HCT116 (cell line): ENCODE results near the gene CDC42BPA. TPM values are rescaled to one million over a fixed set of nuclear protein-coding genes. Genes with fewer than 3 reads are reported as not detected.

Experiments
- ATAC-seq: fragments of 200-7000 bp; cut with Tn5 transposase; 2 replicates; pipeline ENCODE4 v1.9.1; 2020; ENCODE audit warnings: mild to moderate bottlenecking, moderate library complexity
- BruUV-seq: library from RNA; stranded (reverse); fragments of 400-500 nt; replicated peaks from 2 replicates; lab custom pipeline; 2021; lab: Mats Ljungman, UMichigan
- CTCF ChIA-PET: fragments of 300-600 bp; sonication (Branson Sonifier 250); formaldehyde crosslinking; loops from one replicate; lab custom pipeline; 2021; ENCODE audit warnings: antibody characterized with exemption; lab: Charles Lee
- POLR2A ChIA-PET: fragments of 300-600, 350-600 bp; sonication (Branson Sonifier 250); formaldehyde crosslinking; loops from one replicate; lab custom pipeline; 2021; ENCODE audit warnings: antibody characterized with exemption; lab: Charles Lee
- RAD21 ChIA-PET, 2 experiments: fragments of 300-600 bp; sonication (Branson Sonifier 250); formaldehyde crosslinking; loops; one replicate each; lab custom pipeline; 2023; ENCODE audit warnings: low total read pairs in 2 of 2; ENCODE audit not compliant: uncharacterized antibody in 2 of 2, unreplicated experiment in 2 of 2, low non-redundant PET in 1 of 2; lab: Charles Lee
- DNase-seq: peaks from one replicate; pipeline ENCODE4 v3.0.0-alpha.2; 2010; ENCODE audit warnings: low read depth, low spot score
- H2AFZ ChIP-seq: fragments of 200-600 bp; shearing (Covaris generic), sonication (generic); 2 replicates; pipeline ENCODE4 v1.6.1; 2017; ENCODE audit warnings: low read depth, mixed run types, mixed read lengths, antibody characterized with exemption, low read length; ENCODE audit not compliant: poor library complexity, severe bottlenecking
- H3K27ac ChIP-seq: 2 replicates; pipeline ENCODE4 v1.5.1; 2012; ENCODE audit warnings: low read depth, low read length
- H3K27me3 ChIP-seq: fragments of 200-600 bp; sonication (generic); 2 replicates; pipeline ENCODE4 v1.6.1; 2016; ENCODE audit warnings: mixed run types, low read length, mixed read lengths; ENCODE audit not compliant: insufficient read depth
- H3K36me3 ChIP-seq, 2 experiments: fragments of 200-500 bp in 1 of 2; fragments of 200-600 bp in 1 of 2; sonication (Bioruptor generic) in 1 of 2; sonication (generic) in 1 of 2; 2 replicates each; pipeline versions ENCODE4 v1.5.1 to v1.6.1; 2014 to 2016; ENCODE audit warnings: low read length in 2 of 2, inconsistent platforms in 1 of 2, mixed read lengths in 1 of 2, mixed run types in 1 of 2; ENCODE audit not compliant: insufficient read depth in 2 of 2, control insufficient read depth in 1 of 2
- H3K4me1 ChIP-seq, 2 experiments: fragments of 200-600 bp in 1 of 2; sonication (generic) in 1 of 2; 2 replicates each; pipeline versions ENCODE4 v1.5.1 to v1.6.1; 2012 to 2017; ENCODE audit warnings: low read length in 2 of 2, inconsistent platforms in 1 of 2, mild to moderate bottlenecking in 1 of 2, mixed read lengths in 1 of 2, mixed run types in 1 of 2, moderate library complexity in 1 of 2; ENCODE audit not compliant: insufficient read depth in 2 of 2, control insufficient read depth in 1 of 2
- H3K4me2 ChIP-seq: fragments of 200-600 bp; sonication (generic); 2 replicates; pipeline ENCODE4 v1.6.1; 2017; ENCODE audit warnings: mixed run types, low read length, mixed read lengths
- H3K4me3 ChIP-seq, 2 experiments: fragments of 200-600 bp in 1 of 2; sonication (generic) in 1 of 2; replicated peaks in 1 of 2; 2 replicates each; pipeline ENCODE4 v1.5.1; 2011 to 2016; ENCODE audit warnings: low read length in 2 of 2, control low read depth in 1 of 2, low read depth in 1 of 2, mild to moderate bottlenecking in 1 of 2, mixed read lengths in 1 of 2, mixed run types in 1 of 2
- H3K79me2 ChIP-seq: fragments of 200-600 bp; sonication (generic); 2 replicates; pipeline ENCODE4 v1.6.1; 2017; ENCODE audit warnings: mild to moderate bottlenecking, mixed run types, low read length, moderate library complexity, mixed read lengths; ENCODE audit not compliant: insufficient read depth
- H3K9ac ChIP-seq: fragments of 200-600 bp; sonication (generic); 2 replicates; pipeline ENCODE4 v1.6.1; 2016; ENCODE audit warnings: low read length, mixed read lengths
- H3K9me2 ChIP-seq: fragments of 200-600 bp; sonication (generic), shearing (Covaris generic); 2 replicates; pipeline ENCODE4 v1.6.1; 2017; ENCODE audit warnings: mixed run types, mild to moderate bottlenecking, moderate library complexity; ENCODE audit not compliant: insufficient read depth
- H3K9me3 ChIP-seq, 2 experiments: fragments of 200-500 bp in 1 of 2; fragments of 200-600 bp in 1 of 2; sonication (Bioruptor generic) in 1 of 2; sonication (generic) in 1 of 2; 2 replicates each; pipeline ENCODE4 v1.6.1; 2014 to 2017; ENCODE audit warnings: low read length in 2 of 2, mixed read lengths in 2 of 2, inconsistent platforms in 1 of 2, low read depth in 1 of 2, mild to moderate bottlenecking in 1 of 2, mixed run types in 1 of 2, moderate library complexity in 1 of 2; ENCODE audit not compliant: control insufficient read depth in 1 of 2, insufficient read depth in 1 of 2
- H4K20me1 ChIP-seq: fragments of 200-600 bp; sonication (generic), shearing (Covaris generic); 2 replicates; pipeline ENCODE4 v1.6.1; 2017; ENCODE audit warnings: mixed run types, mild to moderate bottlenecking, moderate library complexity; ENCODE audit not compliant: insufficient read depth
- ATF3 ChIP-seq: IDR thresholded peaks from 2 replicates; pipeline ENCODE4 v1.6.1; 2012
- CBX3 ChIP-seq: IDR thresholded peaks from 2 replicates; pipeline ENCODE4 v1.6.1; 2012; ENCODE audit warnings: low read depth
- CEBPB ChIP-seq: IDR thresholded peaks from 2 replicates; pipeline ENCODE4 v1.6.1; 2012; ENCODE audit warnings: low read depth
- CTCF ChIP-seq, 3 experiments: fragments of 200-600 bp in 1 of 3; sonication (generic) in 1 of 3; IDR thresholded peaks in 2 of 3; conservative IDR thresholded peaks in 1 of 3; 2 replicates each; pipeline ENCODE4 v1.5.1; 2012 to 2017; ENCODE audit warnings: low read depth in 2 of 3, low read length in 2 of 3, antibody characterized with exemption in 1 of 3, borderline replicate concordance in 1 of 3, control low read depth in 1 of 3, mild to moderate bottlenecking in 1 of 3, mixed read lengths in 1 of 3, mixed run types in 1 of 3, moderate library complexity in 1 of 3; ENCODE audit not compliant: insufficient read depth in 1 of 3
- EGR1 ChIP-seq: IDR thresholded peaks from 2 replicates; pipeline ENCODE4 v1.6.1; 2012; ENCODE audit warnings: low read depth
- ELF1 ChIP-seq: IDR thresholded peaks from 2 replicates; pipeline ENCODE4 v1.6.1; 2012; ENCODE audit warnings: low read depth, borderline replicate concordance
- MAX ChIP-seq: IDR thresholded peaks from 2 replicates; pipeline ENCODE4 v1.6.1; 2012
- RAD21 ChIP-seq: IDR thresholded peaks from 2 replicates; pipeline ENCODE4 v1.6.1; 2012; ENCODE audit warnings: low read depth, mild to moderate bottlenecking
- SIN3A ChIP-seq: IDR thresholded peaks from 2 replicates; pipeline ENCODE4 v1.6.1; 2012; ENCODE audit warnings: low read depth
- SP1 ChIP-seq: IDR thresholded peaks from 2 replicates; pipeline ENCODE4 v1.6.1; 2012; ENCODE audit warnings: low read depth
- SRF ChIP-seq: IDR thresholded peaks from 2 replicates; pipeline ENCODE4 v1.6.1; 2012; ENCODE audit warnings: low read depth
- ZBTB33 ChIP-seq: IDR thresholded peaks from 2 replicates; pipeline ENCODE4 v1.6.1; 2011; ENCODE audit warnings: mild to moderate bottlenecking, low read length, moderate library complexity; ENCODE audit not compliant: insufficient replicate concordance; ENCODE audit errors: extremely low read depth
- ZFX ChIP-seq: fragments of 450-650 bp; IDR thresholded peaks from 2 replicates; pipeline ENCODE4 v1.6.1; 2017
- ZNF274 ChIP-seq: fragments of 200-500 bp; sonication (Bioruptor generic); IDR thresholded peaks from 2 replicates; pipeline ENCODE4 v1.6.1; 2014; ENCODE audit warnings: mild to moderate bottlenecking, low read depth, low read length, inconsistent platforms
- intact Hi-C: fragments of 100-400 bp; cut with micrococcal nuclease; formaldehyde crosslinking; loops from 2 replicates; pipeline ENCODE4 v1.10.0; 2022
- total RNA-seq: library from RNA; stranded (reverse); gene quantifications from one replicate; pipeline ENCODE4 v1.2.1, GENCODE V29; 2021; ENCODE audit not compliant: unreplicated experiment

CDC42BPA gene
- total RNA-seq, 1 experiment from 2014 or later = 44.0 TPM

GRCh38 chr1:227240983-227241382 lies 77.3 kb downstream of the CDC42BPA start:
- intact Hi-C loops = no loop called here
- Histone ChIP-seq H3K79me2 (peaks cover 93% of the 10 kb centered on the region), H2AFZ (no peak overlapping the region), H3K4me3 (no peak overlapping the region), H3K9me2 (no peaks in the 10 kb centered on the region), H3K27me3 (no peaks in the 10 kb centered on the region), H3K9me3 (no peaks in the 10 kb centered on the region), H3K36me3 (no peaks in the 10 kb centered on the region), H3K4me1 (peaks cover 23 to 39% of the 10 kb centered on the region in 2 experiments), H3K9ac (no peak overlapping the region), H3K27ac (no peak overlapping the region), H3K4me2 (no peak overlapping the region), H4K20me1 (no peaks in the 10 kb centered on the region)
- no TSS peak for BruUV-seq
- ChIA-PET RAD21 (no interaction called here), CTCF (no interaction called here), POLR2A (no interaction called here)
- no peak for TF ChIP-seq ZNF274
- DNase-seq (no peak), ATAC-seq (no peak)

GRCh38 chr1:227234998-227235405 lies 83.3 kb downstream of the CDC42BPA start:
- Histone ChIP-seq H3K4me2 (no peak overlapping the region), H2AFZ (no peak overlapping the region), H4K20me1 (no peaks in the 10 kb centered on the region), H3K79me2 (peaks cover 73% of the 10 kb centered on the region), H3K9me3 (no peaks in the 10 kb centered on the region), H3K4me3 (no peak overlapping the region), H3K27ac (no peak overlapping the region), H3K27me3 (no peaks in the 10 kb centered on the region), H3K9ac (no peak overlapping the region), H3K4me1 (peaks cover 0 to 17% of the 10 kb centered on the region in 2 experiments; a peak in 1 of 4 replicates), H3K9me2 (no peaks in the 10 kb centered on the region), H3K36me3 (no peaks in the 10 kb centered on the region)
- ChIA-PET POLR2A (no interaction called here), CTCF (interaction anchor here (1.1 kb wide), 1 partner anchor 28 kb away, joined by 3 read pairs; no protein-coding TSS in a partner anchor), RAD21 (no interaction called here)
- no TSS peak for BruUV-seq
- ATAC-seq (peak; percentile 95), DNase-seq (peak; percentile 63)
- intact Hi-C loops = loop anchor here (1.0 to 5.0 kb wide), 2 partner anchors 82 to 202 kb away; partner anchors contain the start of gene CDC42BPA
- TF ChIP-seq CBX3 (0 out of 2 replicates have a peak, but pooled peaks have one; percentile 22), SRF (no peak), ZNF274 (no peak), ATF3 (no peak), SIN3A (no peak), SP1 (no peak), CEBPB (no peak), EGR1 (no peak), RAD21 (peak; percentile 68), ELF1 (no peak), ZBTB33 (no peak), CTCF (IDR thresholded peaks at IDR 0.05 in 2 of 3, conservative IDR thresholded peaks at IDR 0.05 in 1 of 3; ENCODE audit: borderline replicate concordance in 1 of 3, insufficient read depth in 1 of 3, low read depth in 2 of 3, low read length in 2 of 3) (peak; percentile 52 to 72 (median 56)), MAX (no peak; the same call in 1 of the 2 replicates), ZFX (no peak)
